GM08714 (cell line): Measurements from ENCODE around the gene LUC7L3.

Experiments used
- H3K4me3 ChIP-seq: fragments of 200-500 bp; sonication (Bioruptor generic); 2 replicates; pipeline ENCODE4 v1.5.1; 2014; ENCODE audit warnings: mild to moderate bottlenecking, low read length, inconsistent platforms
- ZNF274 ChIP-seq: IDR thresholded peaks from 2 replicates; pipeline ENCODE4 v1.6.1; 2012; ENCODE audit warnings: mild to moderate bottlenecking, low read depth, low read length

The LUC7L3 gene

DNA sequence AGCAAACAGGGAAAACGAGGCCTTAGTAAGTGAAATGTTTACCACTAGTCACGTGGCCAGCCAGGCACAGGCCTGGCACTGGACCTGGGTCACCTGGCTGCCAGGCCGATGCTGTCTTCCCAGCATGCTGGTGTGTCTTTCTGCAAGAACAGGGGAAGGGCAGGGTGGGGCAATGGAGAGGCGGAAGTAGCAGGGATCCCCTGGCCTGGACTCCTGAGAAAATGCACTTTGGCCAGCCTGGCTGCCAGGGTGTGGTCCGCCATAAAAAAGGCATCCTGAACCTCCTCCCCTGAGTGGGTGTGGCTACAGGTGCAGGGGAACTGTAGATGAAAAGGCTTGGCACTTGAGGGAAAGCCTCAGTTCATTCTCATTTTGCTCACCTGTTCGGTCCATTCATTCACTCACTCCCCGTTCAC, 49.0 kb downstream of the LUC7L3 start:
- no peak overlapping the region for H3K4me3 ChIP-seq
- TF ChIP-seq ZNF274 = no peak

- no peak for TF ChIP-seq ZNF274
Measured at GRCh38 chr17:50769884-50770283, 50.5 kb downstream of the LUC7L3 start.

DNA sequence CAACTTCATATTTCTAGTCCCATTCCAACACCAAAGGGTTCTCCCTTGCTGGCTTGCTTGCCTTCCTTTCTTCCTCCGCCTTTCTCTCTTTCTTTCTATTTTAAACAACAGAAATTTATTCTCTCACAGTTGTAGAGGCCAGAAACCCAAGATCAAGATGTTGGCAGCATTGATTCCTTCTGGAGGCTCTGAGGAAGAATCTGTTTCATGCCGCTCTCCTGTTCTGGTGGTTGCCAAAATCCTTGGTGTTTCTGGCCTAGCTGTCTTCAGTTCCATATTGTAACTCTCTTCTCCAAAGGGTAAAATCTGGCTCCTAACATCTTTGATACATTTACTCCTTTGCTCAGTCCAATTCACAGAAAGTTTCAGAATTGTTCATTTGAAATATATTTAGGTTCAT, 50.9 kb downstream of the LUC7L3 start:
- no peak overlapping the region for H3K4me3 ChIP-seq
- TF ChIP-seq ZNF274 = no peak

More at GRCh38 chr17:50769884-50770283, 50.5 kb downstream of the LUC7L3 start:
- no peak overlapping the region for H3K4me3 ChIP-seq

DNA sequence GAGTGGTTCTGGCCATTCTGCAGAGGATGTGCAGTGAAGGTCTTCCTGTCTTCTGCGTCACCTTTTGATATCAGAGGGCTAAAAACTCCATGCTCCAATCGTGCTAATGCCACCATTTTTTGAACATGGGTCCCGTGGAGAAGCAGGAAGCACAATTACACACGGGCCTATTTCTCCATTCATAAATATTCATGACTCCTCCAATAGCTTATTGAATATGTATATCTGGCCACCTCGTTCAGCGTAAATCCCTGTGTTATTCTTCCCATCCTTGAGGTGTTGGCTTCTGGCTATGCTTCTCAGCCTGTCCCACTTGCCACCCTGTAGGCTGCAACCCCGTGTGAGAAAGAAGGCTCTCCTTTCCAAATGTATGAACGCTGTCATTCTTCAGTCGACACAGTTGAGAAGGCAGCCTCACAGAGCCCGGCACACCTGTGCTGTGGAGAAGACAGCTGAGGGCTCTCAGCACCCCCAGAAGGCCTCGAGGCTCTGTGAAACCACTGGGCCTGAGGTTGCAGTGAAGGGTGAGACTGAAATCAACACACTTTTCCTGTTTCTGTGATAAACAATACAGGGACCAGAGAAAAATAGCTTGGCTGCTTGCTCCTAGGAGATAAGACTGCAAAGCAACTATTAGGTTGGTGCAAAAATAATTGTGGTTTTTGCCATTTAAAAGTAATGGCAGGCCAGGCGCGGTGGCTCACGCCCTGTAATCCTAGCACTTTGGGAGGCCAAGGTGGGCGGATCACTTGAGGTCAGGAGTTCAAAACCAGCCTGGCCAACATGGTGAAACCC, 52.8 kb downstream of the LUC7L3 start:
- no peak for TF ChIP-seq ZNF274

DNA sequence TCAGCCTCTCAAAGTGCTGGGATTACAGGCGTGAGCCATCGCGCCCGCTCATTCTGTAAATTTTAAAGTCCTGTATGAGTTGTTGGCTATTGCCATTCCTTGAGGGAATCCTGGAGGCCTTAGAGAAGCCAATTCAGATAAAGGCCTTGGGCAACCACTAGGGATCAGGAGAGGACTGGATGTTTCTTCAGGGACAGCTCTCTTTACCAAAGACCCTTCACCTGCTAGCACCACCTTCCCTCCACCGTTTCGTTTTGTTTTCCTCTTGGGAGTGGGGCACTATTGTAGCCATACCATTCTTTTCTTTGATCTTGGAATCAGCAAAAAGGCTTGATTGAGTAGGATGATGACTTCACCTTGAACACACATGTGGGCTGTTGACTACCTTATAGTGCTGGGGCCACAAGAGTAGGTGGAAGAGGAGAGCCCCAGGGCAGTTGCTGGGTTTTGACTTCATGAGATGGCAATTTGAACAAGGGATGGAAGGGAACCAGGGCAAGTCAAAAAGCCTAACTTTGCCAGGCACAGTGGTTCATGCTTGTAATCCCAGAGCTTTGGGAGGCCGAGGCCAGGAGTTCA, 54.9 kb downstream of the LUC7L3 start:
- no peak for TF ChIP-seq ZNF274
- H3K4me3 ChIP-seq = no peak overlapping the region

More for the DNA sequence above, 52.8 kb downstream of the LUC7L3 start:
- H3K4me3 ChIP-seq = no peak overlapping the region

DNA sequence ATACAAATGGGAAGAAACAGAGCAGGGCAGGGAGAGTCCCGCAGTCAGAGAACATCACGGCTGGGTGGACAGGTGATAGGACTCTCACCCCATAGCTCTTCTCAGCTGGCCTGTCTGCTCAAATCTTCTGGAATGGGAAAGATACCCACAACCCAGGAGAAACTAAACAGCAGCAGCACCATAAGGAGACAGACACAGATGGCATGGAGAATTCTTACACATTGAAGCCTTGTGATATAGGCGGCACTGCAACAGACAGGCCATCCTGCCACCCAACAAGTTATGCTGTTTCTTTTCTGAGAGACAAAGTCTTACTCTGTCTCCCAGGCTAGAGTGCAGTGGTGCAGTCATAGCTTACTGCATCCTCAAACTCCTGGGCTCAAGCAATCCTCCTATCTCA, 56.5 kb downstream of the LUC7L3 start:
- TF ChIP-seq ZNF274 = no peak
- H3K4me3 ChIP-seq = no peak overlapping the region

- no peak overlapping the region for H3K4me3 ChIP-seq
- TF ChIP-seq ZNF274 = no peak
Measured at GRCh38 chr17:50778471-50778870, 59.1 kb downstream of the LUC7L3 start.

- TF ChIP-seq ZNF274 = no peak
- no peak overlapping the region for H3K4me3 ChIP-seq
Measured at GRCh38 chr17:50778988-50779387, 59.6 kb downstream of the LUC7L3 start.

DNA sequence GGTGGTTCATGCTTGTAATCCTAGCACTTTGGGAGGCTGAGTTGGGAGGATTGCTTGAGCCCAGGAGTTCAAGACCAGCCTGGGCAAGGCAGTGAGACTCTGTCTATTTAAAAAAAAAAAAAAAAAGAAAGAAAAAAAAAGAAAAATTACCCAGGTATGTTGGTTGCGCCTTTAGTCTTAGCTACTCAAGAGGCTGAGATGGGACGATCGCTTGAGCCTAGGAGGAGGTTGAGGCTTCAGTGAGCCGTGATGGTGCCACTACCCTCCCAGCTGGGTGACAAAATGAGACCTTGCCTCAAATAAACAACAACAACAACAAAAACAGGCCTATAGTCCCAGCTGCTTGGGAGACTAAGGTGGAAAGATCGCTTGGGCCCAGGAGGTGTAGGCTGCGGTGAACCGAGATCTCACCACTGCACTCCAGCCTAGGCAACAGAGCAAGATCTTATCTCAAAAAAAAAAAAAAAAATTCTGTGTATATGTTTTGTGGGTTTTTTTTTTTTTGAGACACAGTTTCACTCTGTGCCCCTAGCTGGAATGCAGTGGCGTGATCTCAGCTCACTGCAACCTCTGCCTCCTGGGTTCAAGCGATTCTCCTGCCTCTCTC, 60.4 kb downstream of the LUC7L3 start:
- TF ChIP-seq ZNF274 = no peak

DNA sequence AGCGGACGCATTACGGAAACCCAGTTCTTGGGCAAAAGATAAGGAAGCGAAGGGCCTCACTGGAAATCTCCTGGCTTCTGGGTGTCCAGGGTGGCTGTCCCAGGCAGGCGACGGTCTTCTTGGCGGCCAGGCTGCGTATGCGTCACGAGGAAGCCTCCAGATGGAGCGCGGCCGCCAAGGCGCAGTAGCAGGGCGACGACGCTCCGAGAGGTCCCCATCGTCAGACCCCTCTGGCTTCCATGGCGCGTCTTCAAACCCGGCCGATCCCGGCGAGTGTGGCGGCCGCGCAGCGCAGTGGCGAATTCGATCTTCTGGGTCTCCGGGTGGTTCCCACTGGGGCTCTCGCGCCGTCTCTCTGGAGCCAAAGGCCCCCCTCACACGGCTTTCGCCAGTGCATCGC, 61.8 kb downstream of the LUC7L3 start:
- no peak overlapping the region for H3K4me3 ChIP-seq
- TF ChIP-seq ZNF274 = no peak

More for the DNA sequence above, 60.4 kb downstream of the LUC7L3 start:
- H3K4me3 ChIP-seq = no peak overlapping the region

DNA sequence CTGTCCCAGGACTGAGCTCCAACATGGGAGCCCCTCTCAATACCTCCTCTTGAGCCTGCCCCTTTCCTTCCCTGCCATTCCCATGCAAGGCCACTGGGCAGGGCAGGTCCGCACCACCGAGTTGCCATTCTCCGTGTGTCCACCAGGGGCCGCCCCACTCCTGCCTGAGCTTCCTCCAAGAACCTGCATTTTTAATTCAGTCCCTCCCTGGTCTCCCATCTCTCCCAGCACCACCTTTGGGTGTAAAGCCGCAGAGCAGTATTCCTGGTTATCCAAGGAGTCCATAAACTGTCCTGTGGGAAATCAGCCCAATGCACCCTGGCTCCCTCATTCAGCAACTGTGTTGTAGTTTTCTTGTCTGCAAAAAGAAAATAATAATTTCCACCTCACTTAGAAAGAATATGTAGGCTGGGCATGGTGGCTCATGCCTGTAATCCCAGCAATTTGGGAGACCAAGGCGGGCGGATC, 63.8 kb downstream of the LUC7L3 start:
- H3K4me3 ChIP-seq = no peak overlapping the region
- no peak for TF ChIP-seq ZNF274

DNA sequence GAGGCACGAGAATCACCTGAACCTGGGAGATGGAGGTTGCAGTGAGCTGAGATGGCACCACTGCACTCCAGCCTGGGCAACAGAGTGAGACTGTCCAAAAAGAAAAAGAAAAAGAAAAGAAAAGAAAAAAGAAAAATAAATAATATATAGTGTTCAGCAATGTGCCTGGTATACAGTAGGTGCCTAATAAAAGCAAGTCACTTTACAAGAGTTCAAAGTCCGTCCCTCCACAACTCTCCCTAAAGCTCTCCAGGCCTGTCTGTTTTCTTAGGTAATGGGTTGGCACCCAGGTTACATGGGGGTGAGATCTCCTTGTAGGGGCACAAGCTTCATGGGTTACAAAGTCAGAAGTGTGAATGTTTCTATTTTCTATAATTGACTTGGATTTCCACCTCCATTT, 64.5 kb downstream of the LUC7L3 start:
- no peak for TF ChIP-seq ZNF274
- H3K4me3 ChIP-seq = no peak overlapping the region

GRCh38 chr17:50785126-50785525, 65.7 kb downstream of the LUC7L3 start:
- H3K4me3 ChIP-seq = no peak overlapping the region
- no peak for TF ChIP-seq ZNF274

DNA sequence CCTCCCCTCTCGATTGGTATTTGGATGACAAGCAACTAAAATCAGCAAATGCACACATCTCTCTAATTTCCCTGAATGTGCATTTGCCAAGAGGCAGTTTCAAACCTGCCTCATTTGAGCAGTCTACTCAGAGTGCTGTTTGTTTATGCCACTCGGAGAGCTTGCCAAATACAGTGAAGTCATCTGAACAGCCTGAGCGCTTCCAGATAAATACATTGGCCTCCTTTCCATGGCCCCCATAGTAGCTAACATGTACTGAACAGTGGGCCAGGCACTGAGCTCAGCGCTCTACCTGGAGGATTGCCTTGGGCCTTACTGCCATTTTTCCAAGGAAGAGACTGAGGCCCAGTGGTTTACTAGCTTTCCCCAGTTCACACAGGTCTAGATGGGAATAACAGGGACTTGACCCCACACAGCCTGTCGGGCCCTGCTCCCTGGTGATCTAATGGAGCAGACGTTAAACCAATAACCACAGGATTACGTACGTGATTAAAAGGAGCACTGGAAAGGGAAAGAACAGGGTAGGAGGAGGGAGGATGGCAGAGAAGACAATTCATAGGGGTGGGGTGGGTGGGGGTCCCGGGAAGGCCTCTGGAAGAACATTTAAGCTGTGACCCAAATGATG, 66.7 kb downstream of the LUC7L3 start:
- no peak overlapping the region for H3K4me3 ChIP-seq
- no peak for TF ChIP-seq ZNF274

GRCh38 chr17:50787106-50787505, 67.7 kb downstream of the LUC7L3 start:
- no peak overlapping the region for H3K4me3 ChIP-seq
- no peak for TF ChIP-seq ZNF274

- TF ChIP-seq ZNF274 = no peak
- H3K4me3 ChIP-seq = no peak overlapping the region
Measured at GRCh38 chr17:50790618-50791017, 71.2 kb downstream of the LUC7L3 start.
